AG10803 (cell line): ENCODE results near the gene CDRT15L2.
"Not testable (repeated sequence)": the region's sequence is repeated elsewhere in the genome, so short reads cannot be mapped to it uniquely, and the experiment has no call there.

Experiments
- DNase-seq: peaks from one replicate; pipeline ENCODE4 v3.0.0; 2010; ENCODE audit warnings: low read depth
- H3K4me3 ChIP-seq: 2 replicates; pipeline ENCODE4 v1.5.1; 2011; ENCODE audit warnings: mild to moderate bottlenecking, low read length, control low read depth
- TF ChIP-seq, protein P1 (sequence below): conservative IDR thresholded peaks from 2 replicates; pipeline ENCODE4 v1.5.1; 2011; ENCODE audit warnings: mild to moderate bottlenecking, low read length, control low read depth, inconsistent platforms

Gene CDRT15L2

DNA sequence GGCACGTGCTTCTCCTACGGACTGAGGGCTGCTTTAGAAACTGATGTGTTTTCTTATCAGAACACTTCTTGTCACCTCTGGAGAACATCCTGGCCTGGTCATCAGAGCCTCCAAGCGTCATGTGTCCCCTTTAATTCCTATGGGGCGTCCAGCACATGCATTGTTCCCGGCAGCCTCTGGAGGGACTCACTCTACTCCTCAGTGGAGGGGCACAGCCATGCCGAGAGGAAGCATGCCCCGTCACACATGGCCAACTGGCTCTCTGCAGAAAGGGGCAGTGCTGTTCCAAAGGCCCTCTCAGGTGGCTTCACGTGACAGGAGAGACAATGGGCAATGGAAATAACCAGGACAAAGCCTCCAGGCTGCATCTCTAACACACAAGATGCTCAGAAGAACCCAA lies 31.8 kb downstream of the CDRT15L2 start:
- DNase-seq, result no peak
- TF ChIP-seq, protein P1, sequence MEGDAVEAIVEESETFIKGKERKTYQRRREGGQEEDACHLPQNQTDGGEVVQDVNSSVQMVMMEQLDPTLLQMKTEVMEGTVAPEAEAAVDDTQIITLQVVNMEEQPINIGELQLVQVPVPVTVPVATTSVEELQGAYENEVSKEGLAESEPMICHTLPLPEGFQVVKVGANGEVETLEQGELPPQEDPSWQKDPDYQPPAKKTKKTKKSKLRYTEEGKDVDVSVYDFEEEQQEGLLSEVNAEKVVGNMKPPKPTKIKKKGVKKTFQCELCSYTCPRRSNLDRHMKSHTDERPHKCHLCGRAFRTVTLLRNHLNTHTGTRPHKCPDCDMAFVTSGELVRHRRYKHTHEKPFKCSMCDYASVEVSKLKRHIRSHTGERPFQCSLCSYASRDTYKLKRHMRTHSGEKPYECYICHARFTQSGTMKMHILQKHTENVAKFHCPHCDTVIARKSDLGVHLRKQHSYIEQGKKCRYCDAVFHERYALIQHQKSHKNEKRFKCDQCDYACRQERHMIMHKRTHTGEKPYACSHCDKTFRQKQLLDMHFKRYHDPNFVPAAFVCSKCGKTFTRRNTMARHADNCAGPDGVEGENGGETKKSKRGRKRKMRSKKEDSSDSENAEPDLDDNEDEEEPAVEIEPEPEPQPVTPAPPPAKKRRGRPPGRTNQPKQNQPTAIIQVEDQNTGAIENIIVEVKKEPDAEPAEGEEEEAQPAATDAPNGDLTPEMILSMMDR, result no peak
- no peak overlapping the region for H3K4me3 ChIP-seq

DNA sequence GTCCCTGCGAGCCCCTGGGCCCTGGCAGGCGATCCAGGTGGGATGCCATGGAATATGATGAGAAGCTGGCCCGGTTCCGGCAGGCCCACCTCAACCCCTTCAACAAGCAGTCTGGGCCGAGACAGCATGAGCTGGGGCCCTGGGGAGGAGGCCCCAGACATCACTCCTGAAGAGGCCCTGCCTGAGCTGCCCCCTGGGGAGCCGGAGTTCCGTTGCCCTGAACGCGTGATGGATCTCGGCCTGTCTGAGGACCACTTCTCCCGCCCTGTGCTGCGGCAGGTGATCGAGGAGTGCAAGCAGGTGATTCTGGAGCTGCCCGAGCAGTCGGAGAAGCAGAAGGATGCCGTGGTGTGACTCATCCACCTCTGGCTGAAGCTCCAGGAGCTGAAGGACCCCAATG lies 33.1 kb downstream of the CDRT15L2 start:
- DNase-seq, result no peak
- H3K4me3 ChIP-seq, result no peak overlapping the region
- TF ChIP-seq, protein P1, result no peak

DNA sequence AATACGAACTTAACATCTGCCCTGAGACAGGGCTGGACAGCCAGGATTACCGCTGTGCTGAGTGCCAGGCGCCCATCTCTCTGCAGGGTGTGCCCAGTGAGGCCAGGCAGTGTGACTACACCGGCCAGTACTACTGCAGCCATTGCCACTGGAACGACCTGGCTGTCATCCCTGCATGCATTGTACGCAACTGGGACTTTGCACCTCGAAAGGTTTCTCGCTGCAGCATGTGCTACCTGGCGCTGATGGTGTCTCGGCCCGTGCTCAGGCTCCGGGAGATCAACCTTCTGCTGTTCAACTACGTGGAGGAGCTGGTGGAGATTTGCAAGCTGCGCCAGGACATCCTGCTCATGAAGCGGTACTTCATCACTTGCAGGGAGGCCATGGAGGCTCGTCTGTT lies 33.7 kb downstream of the CDRT15L2 start:
- no peak for DNase-seq
- no peak overlapping the region for H3K4me3 ChIP-seq
- TF ChIP-seq, protein P1, result no peak

DNA sequence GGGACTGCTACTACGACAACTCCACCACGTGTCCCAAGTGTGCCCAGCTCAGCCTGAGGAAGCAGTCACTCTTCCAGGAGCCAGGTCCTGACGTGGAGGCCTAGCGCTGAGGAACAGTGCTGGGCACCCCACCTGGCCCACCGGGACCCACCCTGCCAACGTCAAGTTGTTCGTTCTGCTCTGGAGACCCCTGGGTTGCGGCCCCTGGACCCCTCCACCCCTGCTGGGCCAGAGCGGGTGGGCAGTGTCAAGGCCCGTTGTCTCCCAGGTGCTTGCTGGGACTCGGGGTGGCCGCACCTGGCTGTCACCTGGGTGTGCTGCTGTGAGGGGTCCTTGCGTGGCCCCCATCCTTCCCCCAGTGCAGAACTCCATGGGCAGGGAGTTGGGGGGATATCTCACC lies 34.4 kb downstream of the CDRT15L2 start:
- TF ChIP-seq, protein P1, result no peak
- H3K4me3 ChIP-seq, result no peak overlapping the region
- DNase-seq, result no peak

DNA sequence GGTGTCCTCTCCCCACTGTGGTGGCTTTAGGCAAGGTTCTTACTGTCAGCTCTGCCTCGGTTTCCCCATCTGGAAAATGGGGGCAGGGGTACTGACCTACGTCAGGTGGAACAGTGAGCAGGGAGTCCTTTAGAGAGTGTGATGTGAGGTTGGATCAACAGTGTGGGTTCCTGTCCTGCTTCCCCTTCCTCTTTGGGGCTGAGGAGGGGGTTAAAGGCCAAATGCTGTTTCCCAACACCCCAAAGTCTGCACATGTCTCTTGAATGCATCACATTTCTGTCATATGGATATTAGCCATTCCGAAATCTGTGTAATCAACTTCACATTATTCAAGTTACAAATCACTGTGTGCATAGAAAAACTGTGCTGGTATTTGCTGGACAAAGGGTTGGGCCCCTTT lies 35.9 kb downstream of the CDRT15L2 start:
- DNase-seq, H3K4me3 ChIP-seq: not testable (repeated sequence)
